Muscle of back (tissue), 13 donors: ENCODE data around the gene SEH1L. TPM values are rescaled to one million over a fixed set of nuclear protein-coding genes. Genes with fewer than 3 reads are reported as not detected.
"Not testable (repeated sequence)": the region's sequence is repeated elsewhere in the genome, so short reads cannot be mapped to it uniquely, and the experiment has no call there.

ENCODE experiments used
- DNase-seq, 3 donors: peaks; one replicate each; pipeline versions ENCODE4 v3.0.0 to v3.0.0-alpha.2; 2013
- long read RNA-seq, 9 donors: transcript quantifications; one replicate each; lab custom pipeline, GENCODE V29; 2026
- polyA plus RNA-seq, 10 donors: library from polyadenylated mRNA; unstranded; fragments of 120-200 nt; gene quantifications; one replicate each; pipeline ENCODE4 v1.2.1, GENCODE V29; 2013; ENCODE audit not compliant: insufficient read length in 10 of 10

The SEH1L gene, protein sequence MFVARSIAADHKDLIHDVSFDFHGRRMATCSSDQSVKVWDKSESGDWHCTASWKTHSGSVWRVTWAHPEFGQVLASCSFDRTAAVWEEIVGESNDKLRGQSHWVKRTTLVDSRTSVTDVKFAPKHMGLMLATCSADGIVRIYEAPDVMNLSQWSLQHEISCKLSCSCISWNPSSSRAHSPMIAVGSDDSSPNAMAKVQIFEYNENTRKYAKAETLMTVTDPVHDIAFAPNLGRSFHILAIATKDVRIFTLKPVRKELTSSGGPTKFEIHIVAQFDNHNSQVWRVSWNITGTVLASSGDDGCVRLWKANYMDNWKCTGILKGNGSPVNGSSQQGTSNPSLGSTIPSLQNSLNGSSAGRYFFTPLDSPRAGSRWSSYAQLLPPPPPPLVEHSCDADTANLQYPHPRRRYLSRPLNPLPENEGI
- polyA plus RNA-seq = 10 to 100 TPM; 24.1 to 32.4 (median 28.1) TPM
- long read RNA-seq, donor 1, partial matches to known transcripts = 0 of 5 reads
- long read RNA-seq, donor 1, other reads (novel, unspliced or antisense) = 0 of 5 reads
- long read RNA-seq, donor 2, partial matches to known transcripts = 0 of 7 reads
- long read RNA-seq, donor 2, other reads (novel, unspliced or antisense) = 0 of 7 reads
- long read RNA-seq, donor 3 = 0 reads
- long read RNA-seq, donor 4, transcript SEH1L-201 (9 exons, 3,494 nt) = major isoform, 6 of 10 reads
- long read RNA-seq, donor 4, partial matches to known transcripts = 0 of 10 reads
- long read RNA-seq, donor 4, other reads (novel, unspliced or antisense) = 0 of 10 reads
- long read RNA-seq, donor 5, transcript SEH1L-201 (9 exons, 3,494 nt) = major isoform, 6 of 20 reads
- long read RNA-seq, donor 5, partial matches to known transcripts = 11 of 20 reads
- long read RNA-seq, donor 5, other reads (novel, unspliced or antisense) = 0 of 20 reads
- long read RNA-seq, donor 6, partial matches to known transcripts = 0 of 5 reads
- long read RNA-seq, donor 6, other reads (novel, unspliced or antisense) = 0 of 5 reads
- long read RNA-seq, donor 7, transcript SEH1L-201 (9 exons, 3,494 nt) = major isoform, 5 of 8 reads
- long read RNA-seq, donor 7, partial matches to known transcripts = 0 of 8 reads
- long read RNA-seq, donor 7, other reads (novel, unspliced or antisense) = 0 of 8 reads
- long read RNA-seq, donor 8, partial matches to known transcripts = 28 of 31 reads
- long read RNA-seq, donor 8, other reads (novel, unspliced or antisense) = 0 of 31 reads
- long read RNA-seq, donor 9, partial matches to known transcripts = 0 of 2 reads
- long read RNA-seq, donor 9, other reads (novel, unspliced or antisense) = 0 of 2 reads

DNA sequence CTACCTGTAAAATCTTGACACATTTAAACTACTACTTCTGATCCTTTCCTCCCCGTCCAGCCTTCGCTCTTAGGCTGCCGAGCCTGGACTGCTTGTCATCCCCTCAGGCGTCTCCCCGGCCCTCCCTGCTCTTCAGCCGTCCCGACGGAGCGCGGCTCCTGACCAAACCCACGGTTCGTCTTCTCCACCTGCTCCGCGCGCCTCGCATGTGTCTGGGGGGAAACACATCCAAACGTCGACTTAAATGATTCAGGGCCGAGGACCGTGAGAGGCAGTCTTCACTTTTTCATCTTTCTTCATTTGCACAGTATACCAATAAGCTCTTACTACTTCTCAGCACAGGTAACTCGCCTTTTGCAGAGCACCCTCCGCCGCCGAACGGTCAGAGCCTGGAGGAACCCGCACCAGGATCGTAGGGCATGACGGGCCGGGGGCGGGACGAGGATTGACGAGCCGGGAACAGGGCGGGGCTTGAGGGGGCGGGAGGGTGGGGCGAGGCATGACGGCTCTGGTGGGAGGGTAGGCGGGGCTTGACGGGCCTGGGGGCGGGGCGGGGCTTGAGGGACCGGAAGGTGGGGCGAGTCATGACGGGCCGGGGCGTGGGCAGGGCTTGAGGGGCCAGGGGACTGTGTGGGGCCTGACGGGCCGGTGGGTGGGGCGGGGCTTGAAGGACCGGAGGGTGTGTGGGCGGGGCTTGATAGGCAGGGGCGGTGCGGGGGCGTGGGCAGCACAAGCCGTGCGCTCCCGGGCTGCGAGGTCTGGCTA is at the start of gene SEH1L:
SEH1L (plus strand) TSS at position 727 of the 765 bp plus-strand sequence. CDS start 111 bp downstream, outside the sequence.
- DNase-seq = peak; percentile 97 to 99 (median 98)

DNA sequence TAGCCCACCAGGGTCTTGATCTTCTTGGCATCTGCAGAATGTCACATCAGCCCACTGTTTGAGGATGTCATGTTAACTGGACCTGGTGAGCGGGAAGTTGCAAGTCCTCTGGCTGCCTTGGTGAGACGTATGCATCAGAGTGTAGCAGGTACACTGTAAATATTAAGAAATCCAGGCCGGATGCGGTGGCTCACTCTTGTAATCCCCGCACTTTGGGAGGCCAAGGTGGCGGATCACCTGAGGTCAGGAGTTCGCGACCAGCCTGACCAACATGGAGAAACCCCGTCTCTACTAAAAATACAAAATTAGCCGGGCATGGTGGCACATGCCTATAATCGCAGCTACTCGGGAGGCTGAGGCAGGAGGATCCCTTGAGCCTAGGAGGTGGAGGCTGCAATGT is 46.6 kb upstream of the SEH1L start:
- not testable (repeated sequence) for DNase-seq

DNA sequence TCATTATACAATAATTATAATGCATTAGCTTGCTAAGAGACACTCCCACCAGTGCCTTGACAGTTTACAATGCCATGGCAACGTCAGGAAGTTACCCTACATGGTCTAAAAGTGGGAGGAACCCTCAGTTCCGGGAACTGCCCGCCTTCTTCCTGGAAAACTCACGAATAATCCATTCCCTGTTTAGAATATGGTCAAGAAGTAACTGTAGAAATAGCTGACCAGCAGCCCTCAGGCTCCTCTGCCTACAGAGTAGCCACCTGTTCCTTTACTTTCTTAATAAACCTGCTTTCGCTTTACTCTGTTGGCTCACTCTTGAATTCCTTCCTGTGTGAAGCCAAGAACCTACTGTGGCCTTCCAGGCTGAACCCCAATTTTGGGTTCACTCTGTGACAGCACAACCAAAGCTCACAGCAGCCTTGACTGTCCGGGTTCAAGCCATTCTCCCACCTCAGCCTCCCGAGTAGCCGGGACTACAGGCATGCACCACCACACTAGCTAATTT is 43.7 kb upstream of the SEH1L start:
- no peak for DNase-seq

DNA sequence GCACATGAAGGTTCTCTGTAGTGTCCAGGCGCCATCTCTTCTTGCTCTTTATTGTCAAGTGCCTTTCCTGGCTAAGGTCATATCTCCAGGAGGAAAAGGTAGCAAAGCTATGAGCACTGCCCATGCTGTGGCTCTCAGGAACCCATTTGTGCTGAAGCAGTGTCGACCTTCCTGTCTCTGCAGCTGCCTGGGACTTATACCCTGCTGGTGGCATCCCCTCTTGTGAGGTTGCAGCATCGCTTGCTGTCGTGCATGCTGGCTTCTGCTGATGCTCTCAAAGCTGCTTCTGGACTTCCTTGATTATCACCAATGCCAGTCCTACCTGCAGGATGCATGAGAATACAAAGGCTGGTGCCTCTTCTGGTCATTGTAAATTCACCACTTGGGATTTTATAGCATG is 41.7 kb upstream of the SEH1L start:
- DNase-seq = no peak

DNA sequence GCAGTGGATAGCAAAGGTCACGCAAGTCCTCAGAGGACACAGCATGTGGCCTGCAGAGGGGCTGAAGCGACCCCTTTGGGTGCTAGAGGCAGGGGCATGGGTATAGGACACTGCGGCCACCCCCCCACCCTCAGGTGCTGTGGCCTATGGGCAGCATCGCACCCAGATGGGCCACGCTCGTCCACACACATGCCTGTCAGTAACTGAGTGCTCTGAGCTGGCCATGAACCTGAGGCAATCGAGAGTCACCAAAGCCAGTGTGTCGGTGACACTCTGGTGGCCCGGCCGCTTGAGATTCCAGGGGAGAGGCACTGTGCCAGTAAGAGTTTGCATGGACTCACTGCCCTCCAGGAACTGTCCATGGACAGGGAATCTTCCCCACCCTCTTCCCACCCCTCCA is 41.0 kb upstream of the SEH1L start:
- no peak for DNase-seq

DNA sequence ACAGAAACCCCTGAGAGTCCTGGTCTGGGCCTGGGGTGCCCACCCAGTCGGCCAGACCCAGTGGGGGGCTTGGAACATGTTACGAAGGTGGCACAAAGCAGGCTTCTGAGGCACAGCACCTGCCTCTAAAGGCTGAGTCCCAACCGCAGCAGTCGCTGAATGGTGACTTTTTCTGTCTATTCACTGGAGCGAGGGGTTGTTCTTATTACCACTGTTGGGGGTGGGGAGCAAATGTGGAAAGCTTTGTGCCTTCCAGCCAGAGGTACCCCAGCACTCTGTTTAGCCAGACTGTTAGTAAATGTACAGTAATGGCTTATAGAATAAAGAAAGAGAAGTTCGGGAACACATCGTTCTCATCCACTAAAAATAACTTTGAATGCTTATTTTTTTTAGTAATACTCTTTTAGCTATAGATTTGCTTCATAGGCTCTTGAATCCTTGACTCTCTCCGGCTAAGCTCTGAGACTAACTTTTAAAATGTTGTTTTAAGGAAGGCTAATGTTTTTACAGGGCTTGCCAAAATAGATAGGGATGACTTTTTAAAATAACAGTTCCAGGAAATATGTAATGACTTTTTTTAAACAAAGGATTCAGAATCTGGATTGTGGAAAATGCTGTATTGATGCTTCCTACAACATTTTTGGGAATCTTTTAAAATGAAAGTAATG is 40.4 kb upstream of the SEH1L start:
- no peak for DNase-seq

DNA sequence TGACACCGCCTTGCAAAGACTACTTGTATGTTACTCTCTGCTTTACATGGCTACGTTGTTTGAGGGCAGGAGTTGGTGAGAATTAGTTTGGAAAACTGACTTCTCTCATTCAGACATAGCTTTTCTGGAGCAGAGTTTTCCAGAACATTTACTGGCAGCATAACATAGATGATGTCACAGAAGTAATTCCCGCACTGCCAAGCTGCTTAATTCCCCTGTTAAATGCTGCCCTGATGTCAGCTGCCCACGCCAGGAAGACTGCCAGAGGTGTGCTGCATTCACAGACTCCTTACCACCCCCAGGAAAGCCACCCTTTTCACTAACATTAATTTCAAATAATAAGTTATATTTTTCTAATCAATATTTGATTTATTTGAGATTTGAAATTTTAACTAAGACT is 39.1 kb upstream of the SEH1L start:
- no peak for DNase-seq

DNA sequence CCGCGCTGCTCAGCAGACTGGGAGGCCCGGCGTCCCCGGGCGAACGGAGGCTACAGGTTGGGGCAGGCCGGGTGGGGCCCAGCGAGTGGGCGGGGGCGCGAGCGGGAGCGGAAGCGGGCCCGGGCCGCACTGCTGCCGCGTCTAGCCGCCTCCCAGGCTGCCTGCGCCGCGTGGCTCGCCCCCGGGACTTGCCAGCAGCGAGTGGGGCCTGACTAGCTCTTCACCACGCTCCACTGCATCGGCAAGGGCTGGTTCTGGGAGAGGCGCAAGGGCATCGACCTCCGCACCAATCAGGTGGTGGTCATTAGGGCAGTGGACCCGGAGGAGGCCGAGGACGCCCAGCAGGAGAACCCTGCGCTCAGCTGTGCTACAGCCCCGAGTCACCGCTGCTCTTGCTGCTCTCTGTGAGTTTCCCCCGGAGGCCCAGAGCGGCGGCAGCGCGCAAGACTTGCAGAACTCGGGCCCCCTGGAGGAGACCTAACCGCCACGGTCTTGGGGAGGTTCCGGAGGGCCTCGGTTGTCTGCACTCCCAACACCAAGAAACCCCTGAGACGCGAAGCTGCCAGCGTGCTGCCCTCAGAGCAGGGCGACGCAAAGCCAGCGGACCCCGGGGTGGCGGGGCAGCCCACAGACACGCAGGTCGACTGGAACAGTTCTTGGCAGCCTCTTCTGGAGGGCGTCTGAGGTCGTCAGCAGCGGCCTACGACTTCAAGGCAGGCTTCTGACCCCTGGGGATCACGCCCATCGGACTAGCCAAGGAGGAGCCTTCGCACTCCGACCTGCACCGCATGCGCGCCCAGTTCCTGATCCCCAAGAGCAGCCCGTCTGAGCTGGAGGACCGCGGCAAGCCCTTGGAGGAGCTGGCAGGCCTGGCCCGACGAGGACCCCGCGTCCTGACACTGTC is 36.5 kb upstream of the SEH1L start:
- peak in 1 of 3 donors; percentile 72 for DNase-seq

DNA sequence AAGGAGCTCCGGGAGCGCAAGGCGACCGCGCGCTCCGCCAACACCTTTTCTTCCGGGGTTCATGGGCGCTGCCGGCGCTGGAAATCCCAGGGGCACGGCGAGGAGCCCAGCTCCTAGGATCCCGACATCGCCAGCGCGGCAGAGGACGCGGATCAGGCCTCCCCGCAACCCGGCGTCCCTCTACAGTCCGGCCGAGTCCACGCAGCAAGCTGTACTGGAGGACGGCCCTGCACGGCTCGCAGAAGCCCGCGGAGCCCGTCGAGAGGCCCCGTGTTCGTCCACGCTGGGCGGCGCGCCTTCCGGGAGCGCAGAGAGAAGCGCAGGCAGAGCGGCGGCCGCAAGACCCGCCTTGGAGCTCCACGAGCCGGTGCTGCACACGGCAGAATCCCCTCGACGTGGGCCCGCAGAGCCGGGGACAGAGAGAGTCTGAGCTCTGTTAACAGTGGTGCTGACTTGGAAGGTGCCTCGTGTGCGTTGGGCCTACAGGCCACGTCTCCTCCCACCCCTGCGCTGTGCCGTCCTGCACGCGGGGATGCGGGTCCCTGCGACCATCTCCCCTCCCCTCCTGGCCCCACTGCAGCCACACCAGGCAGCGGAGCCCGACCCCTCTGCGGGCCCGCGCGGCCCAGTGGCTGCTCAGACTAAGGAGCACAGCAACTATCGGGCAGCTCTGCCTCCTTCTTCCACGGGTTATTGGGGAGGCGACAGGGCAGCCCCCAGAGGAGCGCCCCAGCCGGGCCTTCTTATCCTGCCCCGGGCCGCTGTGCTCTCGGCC is 35.7 kb upstream of the SEH1L start:
- no peak for DNase-seq

DNA sequence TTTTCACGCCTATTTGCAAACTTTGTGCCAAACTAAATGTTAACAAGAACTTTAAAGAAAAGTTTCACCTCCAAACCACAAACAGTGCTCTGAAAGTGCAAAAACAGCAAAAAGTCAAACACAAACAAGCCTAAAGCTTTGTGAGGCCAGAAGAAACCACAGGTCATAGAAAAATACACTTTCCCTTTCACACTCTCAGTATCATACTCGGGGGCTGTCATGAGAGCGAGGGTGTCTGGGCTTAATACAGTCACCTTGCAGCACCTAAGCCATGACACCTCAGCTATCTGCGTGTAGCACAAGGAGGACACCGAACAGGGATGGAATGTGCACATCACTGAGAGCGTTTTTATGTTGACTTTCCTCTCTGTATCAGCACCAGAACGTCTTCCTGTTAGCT is 26.6 kb upstream of the SEH1L start:
- no peak for DNase-seq

DNA sequence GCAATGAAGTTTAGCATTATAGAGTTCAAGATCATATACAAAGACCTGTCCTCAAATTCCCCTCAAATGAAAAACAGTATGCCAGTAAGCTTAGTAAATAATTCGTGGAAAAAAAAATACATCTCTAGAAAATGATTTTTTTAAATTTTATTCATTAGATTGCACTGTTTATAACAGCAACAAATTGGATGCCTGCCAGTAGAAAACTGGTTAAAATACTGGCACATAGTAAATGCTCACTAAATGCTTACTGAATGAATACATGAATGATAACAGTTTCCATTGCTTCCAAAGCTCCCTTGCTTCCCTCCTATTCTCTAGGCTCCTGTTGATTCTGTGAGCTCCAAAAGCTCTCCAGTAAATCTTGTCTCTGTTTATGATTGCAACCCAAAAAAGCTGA is 25.5 kb upstream of the SEH1L start:
- DNase-seq = no peak

DNA sequence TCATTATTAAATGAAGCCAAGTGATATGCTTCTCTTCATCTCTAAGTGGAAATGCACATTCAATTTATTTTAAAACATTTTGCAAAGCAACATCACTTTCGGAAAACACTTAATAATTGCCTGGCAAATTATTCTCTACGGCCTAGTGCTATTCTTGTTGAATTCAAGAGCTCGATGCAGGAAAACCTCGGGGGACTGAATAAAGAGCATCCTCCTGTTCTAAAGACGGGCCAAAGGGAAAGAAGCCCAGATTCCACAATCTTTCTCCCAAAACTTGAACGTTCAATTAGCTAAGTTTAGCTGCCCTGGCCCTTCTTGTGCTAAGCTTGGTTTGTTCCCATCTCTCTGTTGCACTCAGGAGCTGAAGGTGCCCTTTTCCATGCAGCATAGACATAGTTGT is 23.2 kb upstream of the SEH1L start:
- DNase-seq = peak in 1 of 3 donors; percentile 58

DNA sequence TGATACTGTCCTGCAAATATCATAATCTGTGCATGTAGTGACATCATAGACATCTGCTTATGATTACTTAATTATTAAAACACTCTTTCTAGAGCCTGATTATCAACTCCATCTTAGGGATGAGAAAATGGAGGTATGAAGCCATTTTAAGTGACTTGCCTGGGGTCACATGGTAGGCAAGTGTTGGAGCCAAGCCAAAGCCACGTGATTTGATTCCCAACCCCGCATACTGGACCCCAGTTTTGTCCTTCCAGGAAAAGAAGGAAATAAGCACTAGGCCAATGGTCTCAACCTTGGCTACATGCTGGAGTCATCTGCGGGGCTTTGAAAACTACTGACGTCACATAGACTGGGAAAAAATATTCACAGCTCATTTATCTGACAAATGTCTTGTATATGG is 19.6 kb upstream of the SEH1L start:
- DNase-seq = no peak

DNA sequence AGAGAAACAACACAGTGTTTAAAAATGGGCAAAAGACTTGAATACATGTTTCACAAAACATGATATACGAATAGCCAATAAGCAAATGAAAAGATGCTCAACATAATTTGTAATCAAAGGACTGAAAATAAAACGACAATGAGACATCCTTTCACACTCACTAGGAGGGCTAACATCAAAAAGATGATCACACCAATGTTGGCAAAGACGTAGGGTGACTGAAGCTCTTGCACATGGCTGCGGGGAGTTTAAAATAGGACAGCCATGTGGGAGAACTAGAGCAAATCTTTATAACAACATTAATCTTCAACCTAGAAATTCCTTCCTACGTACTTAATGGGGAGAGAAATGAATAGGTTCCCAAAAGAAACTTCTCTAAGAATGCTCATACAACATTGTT is 19.2 kb upstream of the SEH1L start:
- DNase-seq = no peak

DNA sequence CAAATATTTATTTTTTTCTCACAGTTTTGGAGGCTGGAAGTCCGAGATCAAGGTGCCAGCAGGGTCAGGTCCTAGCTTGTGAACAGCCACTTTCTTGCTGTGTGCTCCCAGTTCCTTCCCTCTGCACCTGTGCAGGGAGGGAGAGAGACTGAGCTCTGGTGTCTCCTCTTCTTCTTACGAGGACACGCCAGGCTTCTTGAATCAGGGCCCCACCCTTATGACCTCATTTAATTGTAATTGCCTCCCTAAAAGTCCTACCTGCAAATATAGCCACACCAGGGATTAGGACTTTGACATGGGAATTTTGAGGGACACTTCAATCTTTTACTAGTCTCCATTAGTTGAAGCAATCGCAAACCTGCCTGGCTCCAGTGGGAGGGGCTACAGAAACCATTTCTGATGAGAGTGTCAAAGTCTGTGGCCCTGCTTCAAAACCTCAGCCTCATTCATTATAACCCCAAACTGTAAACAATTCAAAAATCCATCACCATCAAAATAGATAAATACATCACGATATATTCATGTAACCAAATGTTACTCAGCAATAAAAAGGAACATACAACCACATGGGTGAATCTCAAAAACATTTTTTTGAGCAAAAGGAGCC is 18.2 kb upstream of the SEH1L start:
- DNase-seq = no peak

DNA sequence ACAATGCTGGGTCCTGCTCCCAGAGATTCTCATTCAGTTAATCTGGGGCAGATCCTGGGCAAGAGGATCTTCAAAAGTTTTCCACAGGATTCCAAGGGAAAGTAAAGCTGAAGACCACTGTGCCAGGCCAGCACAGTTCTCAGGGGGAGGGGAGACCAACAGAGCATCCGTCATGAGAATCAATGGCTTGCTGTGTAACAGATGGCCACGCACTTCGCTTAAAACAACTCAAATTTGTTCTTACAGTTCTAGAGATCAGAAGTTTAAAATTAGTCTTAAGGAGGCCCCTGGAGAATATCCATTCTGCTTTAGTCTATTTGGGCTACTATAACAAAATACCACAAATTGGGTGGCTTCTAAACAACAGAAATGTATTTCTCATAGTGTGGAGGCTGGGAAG is 17.4 kb upstream of the SEH1L start:
- no peak for DNase-seq

DNA sequence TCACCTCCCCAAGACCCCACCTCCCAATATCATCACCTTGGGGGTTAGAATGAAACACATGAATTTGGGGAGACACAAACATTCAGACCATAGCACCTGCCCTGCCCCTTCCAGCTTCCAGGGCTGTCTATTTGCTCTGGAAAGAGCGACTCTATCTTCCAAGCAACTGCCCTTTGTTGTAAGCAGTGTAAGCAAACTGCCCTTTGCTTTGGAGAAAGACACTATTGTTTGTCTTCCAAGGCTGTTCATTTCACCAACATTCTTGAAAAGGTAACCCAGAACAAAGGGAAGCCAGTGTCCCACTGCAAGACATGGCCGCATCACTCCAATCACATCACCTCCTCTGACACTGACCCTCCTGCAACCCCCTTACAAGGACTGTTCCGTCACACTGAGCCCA is 16.9 kb upstream of the SEH1L start:
- no peak for DNase-seq

DNA sequence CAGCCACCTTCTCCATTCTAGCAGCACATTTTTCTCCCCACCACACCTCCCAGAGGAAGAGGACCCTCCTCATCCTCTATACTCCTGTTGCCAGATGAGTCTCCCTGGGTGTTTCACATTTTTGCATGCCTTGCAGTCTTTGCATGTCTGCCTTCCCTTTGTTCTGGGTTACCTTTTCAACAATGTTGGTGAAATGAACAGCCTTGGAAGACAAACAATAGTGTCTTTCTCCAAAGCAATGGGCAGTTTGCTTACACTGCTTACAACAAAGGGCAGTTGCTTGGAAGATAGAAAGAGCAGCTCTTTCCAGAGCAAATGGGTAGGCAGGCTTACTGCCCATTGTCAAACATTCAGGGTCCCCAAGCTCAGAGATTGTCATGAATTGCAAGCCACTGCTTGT is 14.5 kb upstream of the SEH1L start:
- no peak for DNase-seq
